ENCODE measurements around the gene FGB.

- no peak for TF ChIP-seq FOXK2 (IDR thresholded peaks at IDR 0.05)
- no peak for TF ChIP-seq ZNF260 (CRISPR knock-in tag; IDR thresholded peaks at IDR 0.05; ENCODE audit: borderline replicate concordance, low read depth)
- TF ChIP-seq ZFAT (CRISPR knock-in tag; conservative IDR thresholded peaks at IDR 0.05), result no peak
These were observed 52.4 kb downstream of the FGB start for GRCh38 chr4:154615211-154615610.
